SU-DHL-6 (cell line): ENCODE results near the gene EFCAB13.

ENCODE experiments used
- CTCF ChIP-seq: fragments of 200-600 bp; sonication (generic); IDR thresholded peaks from one replicate; pipeline ENCODE4 v1.5.1; 2017; ENCODE audit warnings: antibody characterized with exemption, mild to moderate bottlenecking, low read length, moderate library complexity; ENCODE audit not compliant: insufficient read depth, poor library complexity, severe bottlenecking
- EZH2phosphoT487 ChIP-seq: fragments of 200-600 bp; sonication (generic), shearing (Covaris generic); conservative IDR thresholded peaks from 2 replicates; pipeline ENCODE4 v1.6.1; 2018; ENCODE audit warnings: mild to moderate bottlenecking, antibody characterized with exemption, low read length, moderate library complexity, mixed read lengths

GRCh38 chr17:47324224-47325020 is 667 bp downstream of the EFCAB13 start:
- TF ChIP-seq CTCF: no peak
- no peak for TF ChIP-seq EZH2phosphoT487
